Stimulated activated CD8-positive, alpha-beta memory T cell treated with anti-CD3 and anti-CD28 coated beads, Interleukin-15, amount 100 ng/mL, for 4 hours (primary cell): ENCODE measurements around the gene NTM.

Experiments used
- DNase-seq, 2 donors: peaks; one replicate each; pipeline ENCODE4 v3.0.0-alpha.2; 2020; ENCODE audit warnings: low read depth in 2 of 2

The NTM gene

GRCh38 chr11:131373095-131373725, 2.8 kb downstream of the NTM start:
- no peak for DNase-seq

GRCh38 chr11:131373756-131374155, 3.3 kb downstream of the NTM start:
- DNase-seq = no peak

GRCh38 chr11:131375421-131375820, 5.0 kb downstream of the NTM start:
- no peak for DNase-seq

- no peak for DNase-seq
Observed at GRCh38 chr11:131375915-131376314, 5.5 kb downstream of the NTM start.

- DNase-seq = no peak
Observed at GRCh38 chr11:131378931-131379330, 8.5 kb downstream of the NTM start.

- DNase-seq = no peak
Observed at GRCh38 chr11:131385763-131386390, 15.5 kb downstream of the NTM start.

GRCh38 chr11:131386408-131386807, 16.0 kb downstream of the NTM start:
- no peak for DNase-seq

- DNase-seq = no peak
Observed at GRCh38 chr11:131388030-131388429, 17.6 kb downstream of the NTM start.

GRCh38 chr11:131389582-131389981, 19.2 kb downstream of the NTM start:
- DNase-seq = no peak

GRCh38 chr11:131391176-131391575, 20.8 kb downstream of the NTM start:
- DNase-seq = no peak

GRCh38 chr11:131392528-131393255, 22.3 kb downstream of the NTM start:
- no peak for DNase-seq

GRCh38 chr11:131393691-131394090, 23.3 kb downstream of the NTM start:
- no peak for DNase-seq

- no peak for DNase-seq
Observed at GRCh38 chr11:131397675-131398074, 27.3 kb downstream of the NTM start.

- DNase-seq = no peak
Observed at GRCh38 chr11:131402040-131402439, 31.6 kb downstream of the NTM start.

GRCh38 chr11:131404010-131404409, 33.6 kb downstream of the NTM start:
- DNase-seq = no peak

- no peak for DNase-seq
Observed at GRCh38 chr11:131408025-131408640, 37.7 kb downstream of the NTM start.

GRCh38 chr11:131409345-131409744, 38.9 kb downstream of the NTM start:
- no peak for DNase-seq

- no peak for DNase-seq
Observed at GRCh38 chr11:131411636-131412035, 41.2 kb downstream of the NTM start.

GRCh38 chr11:131412061-131412460, 41.6 kb downstream of the NTM start:
- DNase-seq = no peak

- DNase-seq = no peak
Observed at GRCh38 chr11:131413217-131413616, 42.8 kb downstream of the NTM start.

GRCh38 chr11:131418189-131418588, 47.8 kb downstream of the NTM start:
- no peak for DNase-seq

GRCh38 chr11:131421066-131421855, 50.8 kb downstream of the NTM start:
- DNase-seq = no peak
